IPS-18c (cell line): ENCODE results near the gene SP1.
"Not testable (repeated sequence)": the region's sequence is repeated elsewhere in the genome, so short reads cannot be mapped to it uniquely, and the experiment has no call there.

Source experiments
- H3K4me3 ChIP-seq: 2 replicates; pipeline ENCODE4 v1.7.0; 2013; ENCODE audit warnings: low read depth, mild to moderate bottlenecking, low read length, moderate library complexity; ENCODE audit not compliant: insufficient read depth
- H3K9me3 ChIP-seq: one replicate; pipeline ENCODE4 v1.6.1; 2013; ENCODE audit warnings: mild to moderate bottlenecking, low read length, moderate library complexity; ENCODE audit not compliant: control insufficient read depth, insufficient read depth

The SP1 gene

GRCh38 chr12:53352331-53353256 lies 27.4 kb upstream of the SP1 start:
- H3K4me3 ChIP-seq = no peak overlapping the region
- H3K9me3 ChIP-seq = no peaks in the 10 kb centered on the region

GRCh38 chr12:53353257-53353655 lies 26.7 kb upstream of the SP1 start:
- Histone ChIP-seq H3K9me3 (no peaks in the 10 kb centered on the region), H3K4me3 (no peak overlapping the region)

- no peak overlapping the region for H3K4me3 ChIP-seq
- H3K9me3 ChIP-seq = no peaks in the 10 kb centered on the region
Measured at GRCh38 chr12:53355121-53355520, 24.9 kb upstream of the SP1 start.

GRCh38 chr12:53358836-53359419 lies 21.0 kb upstream of the SP1 start:
- no peaks in the 10 kb centered on the region for H3K9me3 ChIP-seq

GRCh38 chr12:53361638-53362037 lies 18.3 kb upstream of the SP1 start:
- not testable (repeated sequence) for H3K4me3 ChIP-seq, H3K9me3 ChIP-seq

More at GRCh38 chr12:53358836-53359419, 21.0 kb upstream of the SP1 start:
- no peak overlapping the region for H3K4me3 ChIP-seq

GRCh38 chr12:53365245-53365904 lies 14.6 kb upstream of the SP1 start:
- Histone ChIP-seq H3K9me3 (no peaks in the 10 kb centered on the region), H3K4me3 (no peak overlapping the region)

- not testable (repeated sequence) for H3K9me3 ChIP-seq, H3K4me3 ChIP-seq
Measured at GRCh38 chr12:53373554-53374133, 6.3 kb upstream of the SP1 start.

- not testable (repeated sequence) for H3K4me3 ChIP-seq, H3K9me3 ChIP-seq
Measured at GRCh38 chr12:53374277-53374676, 5.7 kb upstream of the SP1 start.

GRCh38 chr12:53376747-53377146 lies 3.2 kb upstream of the SP1 start:
- Histone ChIP-seq H3K9me3 (no peaks in the 10 kb centered on the region), H3K4me3 (no peak overlapping the region)

GRCh38 chr12:53378222-53378621 lies 1.8 kb upstream of the SP1 start:
- H3K4me3 ChIP-seq = no peak overlapping the region
- H3K9me3 ChIP-seq = no peaks in the 10 kb centered on the region

GRCh38 chr12:53378724-53379388 lies 1.1 kb upstream of the SP1 start:
- Histone ChIP-seq H3K9me3 (no peaks in the 10 kb centered on the region), H3K4me3 (peak overlapping the region; percentile 50)

GRCh38 chr12:53379389-53380103 lies 430 bp upstream of the SP1 start:
- no peaks in the 10 kb centered on the region for H3K9me3 ChIP-seq
- peak overlapping the region; percentile 50 for H3K4me3 ChIP-seq

- no peaks in the 10 kb centered on the region for H3K9me3 ChIP-seq
- H3K4me3 ChIP-seq = peak overlapping the region; percentile 50
Measured at GRCh38 chr12:53380794-53381730, 1.1 kb downstream of the SP1 start.

GRCh38 chr12:53381731-53382630 lies 2.0 kb downstream of the SP1 start:
- H3K9me3 ChIP-seq = no peaks in the 10 kb centered on the region
- peak overlapping the region; percentile 50; the same call in 1 of the 2 replicates for H3K4me3 ChIP-seq

- H3K4me3 ChIP-seq = no peak overlapping the region; the same call in 1 of the 2 replicates
- H3K9me3 ChIP-seq = no peaks in the 10 kb centered on the region
Measured at GRCh38 chr12:53383258-53383657, 3.3 kb downstream of the SP1 start.
